ENCODE results near the gene SPOPL.

GRCh38 chr2:138510319-138510718 lies 8.7 kb downstream of the SPOPL start:
- TF ChIP-seq POLR2A (IDR thresholded peaks at IDR 0.05) (no peak), CTCF (IDR thresholded peaks at IDR 0.05) (no peak)

Measured in testis (tissue), 2 donors.